ENCODE measurements around the gene ZFP28. TPM values are rescaled to one million over a fixed set of nuclear protein-coding genes. Genes with fewer than 3 reads are reported as not detected.

The ZFP28 gene
- polyA plus RNA-seq, 1 of the 3 experiments (the other 2 are of a cell fraction) = 3.5 TPM

DNA sequence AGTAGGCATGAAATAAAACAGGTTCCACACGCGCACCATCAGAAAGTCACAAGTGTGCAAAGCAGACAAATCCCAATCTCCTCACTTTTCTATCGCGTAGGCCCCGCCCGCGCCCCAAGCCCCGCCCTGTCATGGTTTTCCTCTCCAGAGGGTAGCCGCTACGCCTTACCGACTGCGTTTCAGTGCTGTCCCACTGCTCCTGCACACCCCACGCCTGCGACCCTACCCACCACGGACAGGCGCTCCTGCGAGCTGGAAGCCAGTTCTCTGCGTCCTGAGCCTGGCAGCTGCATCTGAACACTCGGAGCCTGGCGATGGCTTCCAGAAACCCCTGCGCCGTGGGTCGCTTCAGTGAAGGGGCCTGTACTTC is 28.1 kb downstream of the ZFP28 start:
- Histone ChIP-seq H3K4me1 (ENCODE audit: control insufficient read depth in 1 of 2, insufficient read depth in 2 of 2, low read depth in 1 of 2, low read length in 1 of 2) (peaks cover 0 to 4% of the 10 kb centered on the region in 2 experiments; a peak in 1 of 4 replicates), H3K27me3 (ENCODE audit: insufficient read depth) (no peaks in the 10 kb centered on the region), H4K20me1 (ENCODE audit: insufficient read depth) (no peaks in the 10 kb centered on the region), H3F3A (replicated peaks; ENCODE audit: insufficient read depth) (peaks cover 6% of the 10 kb centered on the region), H3K4me2 (peak overlapping the region; percentile 85; the same call in 1 of the 2 replicates), H2AFZ (ENCODE audit: low read depth) (peak overlapping the region; percentile 97), H3K79me2 (ENCODE audit: insufficient read depth) (no peaks in the 10 kb centered on the region; the same call in 1 of the 2 replicates), H3K27ac (ENCODE audit: low read depth in 2 of 2, low read length in 1 of 2) (peak overlapping the region in 1 of 2 experiments; percentile 89; a peak in 3 of 4 replicates), H3K9me3 (peaks cover 37% of the 10 kb centered on the region; the same call in 1 of the 2 replicates), H3K4me3 (ENCODE audit: low read depth in 2 of 2, low read length in 1 of 2) (peak overlapping the region; percentile 91 to 97), H3K36me3 (replicated peaks in 1 of 2; ENCODE audit: control insufficient read depth in 1 of 2, insufficient read depth in 2 of 2, low read length in 1 of 2) (peaks cover 25 to 46% of the 10 kb centered on the region in 2 experiments), H3K9ac (peak overlapping the region; percentile 69), H3K9me2 (no peaks in the 10 kb centered on the region)
- TF ChIP-seq ELF1 (IDR thresholded peaks at IDR 0.05) (no peak), NFIC (IDR thresholded peaks at IDR 0.05; ENCODE audit: borderline replicate concordance) (no peak), TAF1 (IDR thresholded peaks at IDR 0.05; ENCODE audit: borderline replicate concordance, low read depth, low read length) (no peak), CHD2 (IDR thresholded peaks at IDR 0.05; ENCODE audit: low read length, partially characterized antibody) (no peak), JUND (IDR thresholded peaks at IDR 0.05) (no peak), FOSL2 (IDR thresholded peaks at IDR 0.05; ENCODE audit: borderline replicate concordance, low read depth) (no peak), RFX5 (IDR thresholded peaks at IDR 0.05; ENCODE audit: low read length) (no peak), IRF3 (IDR thresholded peaks at IDR 0.05; ENCODE audit: low read depth, low read length) (no peak), POLR2AphosphoS5 (IDR thresholded peaks at IDR 0.05; ENCODE audit: low read depth, low read length) (no peak), MEF2A (IDR thresholded peaks at IDR 0.05; ENCODE audit: borderline replicate concordance, low read depth) (no peak), PBX3 (IDR thresholded peaks at IDR 0.05) (no peak), FOXM1 (IDR thresholded peaks at IDR 0.05; ENCODE audit: low read depth) (no peak), USF2 (IDR thresholded peaks at IDR 0.05; ENCODE audit: borderline replicate concordance, low read depth, low read length) (no peak), TEAD4 (IDR thresholded peaks at IDR 0.05; ENCODE audit: borderline replicate concordance, insufficient read depth) (no peak)
- TF ChIP-seq, protein P1, sequence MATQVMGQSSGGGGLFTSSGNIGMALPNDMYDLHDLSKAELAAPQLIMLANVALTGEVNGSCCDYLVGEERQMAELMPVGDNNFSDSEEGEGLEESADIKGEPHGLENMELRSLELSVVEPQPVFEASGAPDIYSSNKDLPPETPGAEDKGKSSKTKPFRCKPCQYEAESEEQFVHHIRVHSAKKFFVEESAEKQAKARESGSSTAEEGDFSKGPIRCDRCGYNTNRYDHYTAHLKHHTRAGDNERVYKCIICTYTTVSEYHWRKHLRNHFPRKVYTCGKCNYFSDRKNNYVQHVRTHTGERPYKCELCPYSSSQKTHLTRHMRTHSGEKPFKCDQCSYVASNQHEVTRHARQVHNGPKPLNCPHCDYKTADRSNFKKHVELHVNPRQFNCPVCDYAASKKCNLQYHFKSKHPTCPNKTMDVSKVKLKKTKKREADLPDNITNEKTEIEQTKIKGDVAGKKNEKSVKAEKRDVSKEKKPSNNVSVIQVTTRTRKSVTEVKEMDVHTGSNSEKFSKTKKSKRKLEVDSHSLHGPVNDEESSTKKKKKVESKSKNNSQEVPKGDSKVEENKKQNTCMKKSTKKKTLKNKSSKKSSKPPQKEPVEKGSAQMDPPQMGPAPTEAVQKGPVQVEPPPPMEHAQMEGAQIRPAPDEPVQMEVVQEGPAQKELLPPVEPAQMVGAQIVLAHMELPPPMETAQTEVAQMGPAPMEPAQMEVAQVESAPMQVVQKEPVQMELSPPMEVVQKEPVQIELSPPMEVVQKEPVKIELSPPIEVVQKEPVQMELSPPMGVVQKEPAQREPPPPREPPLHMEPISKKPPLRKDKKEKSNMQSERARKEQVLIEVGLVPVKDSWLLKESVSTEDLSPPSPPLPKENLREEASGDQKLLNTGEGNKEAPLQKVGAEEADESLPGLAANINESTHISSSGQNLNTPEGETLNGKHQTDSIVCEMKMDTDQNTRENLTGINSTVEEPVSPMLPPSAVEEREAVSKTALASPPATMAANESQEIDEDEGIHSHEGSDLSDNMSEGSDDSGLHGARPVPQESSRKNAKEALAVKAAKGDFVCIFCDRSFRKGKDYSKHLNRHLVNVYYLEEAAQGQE (IDR thresholded peaks at IDR 0.05; ENCODE audit: low read depth, low read length) = no peak
- ChIA-PET POLR2A (interaction anchor here (0.6 kb wide), 1 partner anchor 446 kb away, joined by 4 read pairs; no protein-coding TSS in a partner anchor), CTCF (no interaction called here)
- DNase-seq = peak; percentile 68
- 5% methylated on average over 15 of the region's 23 CpGs for WGBS (ENCODE audit: low lambda C conversion rate)
